SH-SY5Y (cell line): ENCODE results near the gene POGLUT2.

Experiments
- GATA2 ChIP-seq: IDR thresholded peaks from 2 replicates; pipeline ENCODE4 v1.6.1; 2011; ENCODE audit warnings: mild to moderate bottlenecking, low read depth, low read length
- GATA3 ChIP-seq: IDR thresholded peaks from 2 replicates; pipeline ENCODE4 v1.6.1; 2011; ENCODE audit warnings: low read depth, mild to moderate bottlenecking, low read length, moderate library complexity

DNA sequence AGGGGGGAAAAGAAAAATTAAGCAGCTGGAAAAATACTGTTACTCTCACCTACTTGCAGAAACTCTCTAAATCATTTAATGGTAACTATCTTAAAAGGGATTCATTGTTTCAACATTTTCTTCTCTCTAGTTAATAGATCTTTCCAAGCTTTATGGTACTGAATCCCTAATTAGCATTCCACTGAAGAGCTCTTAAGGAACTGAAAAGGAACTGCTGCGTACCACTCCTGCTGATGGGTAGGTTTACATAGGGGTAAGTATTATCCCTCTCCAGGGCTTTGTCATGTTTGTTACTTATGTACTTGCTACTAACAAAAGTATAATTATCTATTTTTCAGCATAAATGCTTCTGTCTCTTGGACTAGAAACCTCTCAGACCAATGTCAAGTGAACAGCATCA, 37.7 kb downstream of the POGLUT2 start:
- TF ChIP-seq GATA2 (no peak), GATA3 (no peak)
